Measurements from ENCODE around the gene CITED1.

GRCh38 chrX:72306085-72306801, 529 bp upstream of the CITED1 start:
- TF ChIP-seq TAF1 (IDR thresholded peaks at IDR 0.05; ENCODE audit: borderline replicate concordance, insufficient read depth, low read length): no peak
- TF ChIP-seq REST (IDR thresholded peaks at IDR 0.05; ENCODE audit: insufficient read depth in 1 of 2, low read depth in 2 of 2, low read length in 2 of 2): no peak
- no peak for TF ChIP-seq POLR2AphosphoS5 (IDR thresholded peaks at IDR 0.05; ENCODE audit: low read depth, low read length)
- no peak for TF ChIP-seq SIN3A (IDR thresholded peaks at IDR 0.05; ENCODE audit: borderline replicate concordance, insufficient read depth, low read length)

All from PFSK-1 (cell line).